H9 (cell line): ENCODE data around the gene ARID1B. TPM values are rescaled to one million over a fixed set of nuclear protein-coding genes. Genes with fewer than 3 reads are reported as not detected.
A peak's percentile ranks its signal among the peaks of the same experiment; 100 is the strongest.

Experiments
- DNase-seq: peaks from one replicate; pipeline ENCODE4 v3.0.0-alpha.2; 2017
- H2AFZ ChIP-seq: one replicate; pipeline ENCODE4 v1.6.1; 2013; ENCODE audit warnings: mild to moderate bottlenecking, low read length, control low read depth, moderate library complexity
- H2AK5ac ChIP-seq: 2 replicates; pipeline ENCODE4 v1.6.1; 2013; ENCODE audit warnings: low read length, control low read depth, mixed read lengths; ENCODE audit not compliant: insufficient read length
- H2BK120ac ChIP-seq: one replicate; pipeline ENCODE4 v1.6.1; 2013; ENCODE audit warnings: low read depth, mild to moderate bottlenecking, low read length, control low read depth, inconsistent platforms; ENCODE audit not compliant: poor library complexity, severe bottlenecking
- H2BK12ac ChIP-seq: 2 replicates; pipeline ENCODE4 v1.6.1; 2013; ENCODE audit warnings: low read length, control low read depth, mixed read lengths, low read depth; ENCODE audit not compliant: insufficient read length
- H2BK15ac ChIP-seq: 2 replicates; pipeline ENCODE4 v1.6.1; 2013; ENCODE audit warnings: low read depth, low read length, control low read depth
- H2BK20ac ChIP-seq: one replicate; pipeline ENCODE4 v1.6.1; 2013; ENCODE audit warnings: low read depth, mild to moderate bottlenecking, low read length, control low read depth, inconsistent platforms; ENCODE audit not compliant: poor library complexity, severe bottlenecking
- H2BK5ac ChIP-seq: 2 replicates; pipeline ENCODE4 v1.6.1; 2013; ENCODE audit warnings: low read length, control low read depth, mixed read lengths; ENCODE audit not compliant: insufficient read length
- H3K14ac ChIP-seq: 2 replicates; pipeline ENCODE4 v1.6.1; 2013; ENCODE audit warnings: low read length, control low read depth; ENCODE audit not compliant: insufficient read depth
- H3K18ac ChIP-seq: 2 replicates; pipeline ENCODE4 v1.6.1; 2013; ENCODE audit warnings: low read depth, mild to moderate bottlenecking, mixed read lengths, low read length, control low read depth; ENCODE audit not compliant: insufficient read length
- H3K23ac ChIP-seq: 2 replicates; pipeline ENCODE4 v1.6.1; 2013; ENCODE audit warnings: low read length, control low read depth, mixed read lengths, low read depth; ENCODE audit not compliant: insufficient read length
- H3K23me2 ChIP-seq: 2 replicates; pipeline ENCODE4 v1.6.1; 2013; ENCODE audit warnings: low read depth, mild to moderate bottlenecking, mixed read lengths, low read length, control low read depth; ENCODE audit not compliant: insufficient read length, poor library complexity, severe bottlenecking
- H3K27ac ChIP-seq: 2 replicates; pipeline ENCODE4 v1.5.1; 2013; ENCODE audit warnings: low read length, control low read depth, mixed read lengths, low read depth; ENCODE audit not compliant: insufficient read length
- H3K27me3 ChIP-seq: 2 replicates; pipeline ENCODE4 v1.6.1; 2013; ENCODE audit warnings: low read length, control low read depth, inconsistent platforms; ENCODE audit not compliant: insufficient read depth
- H3K4ac ChIP-seq: 2 replicates; pipeline ENCODE4 v1.6.1; 2013; ENCODE audit warnings: low read depth, mild to moderate bottlenecking, control low read depth, inconsistent platforms, low read length, moderate library complexity
- H3K4me1 ChIP-seq: 2 replicates; pipeline ENCODE4 v1.6.1; 2013; ENCODE audit warnings: low read length, control low read depth, inconsistent platforms; ENCODE audit not compliant: insufficient read depth
- H3K4me2 ChIP-seq: 2 replicates; pipeline ENCODE4 v1.6.1; 2013; ENCODE audit warnings: low read length, control low read depth, mixed read lengths; ENCODE audit not compliant: insufficient read length, insufficient read depth
- H3K56ac ChIP-seq: 2 replicates; pipeline ENCODE4 v1.6.1; 2013; ENCODE audit warnings: low read depth, mild to moderate bottlenecking, mixed read lengths, low read length, control low read depth; ENCODE audit not compliant: insufficient read length
- H3K79me1 ChIP-seq: 2 replicates; pipeline ENCODE4 v1.6.1; 2013; ENCODE audit warnings: low read depth, mild to moderate bottlenecking, moderate library complexity, low read length, control low read depth, inconsistent platforms; ENCODE audit not compliant: insufficient read depth, poor library complexity, severe bottlenecking
- H3K79me2 ChIP-seq: 2 replicates; pipeline ENCODE4 v1.6.1; 2013; ENCODE audit warnings: low read length, control low read depth, inconsistent platforms; ENCODE audit not compliant: insufficient read depth
- H3K9ac ChIP-seq: 2 replicates; pipeline ENCODE4 v1.6.1; 2013; ENCODE audit warnings: low read length, control low read depth, mixed read lengths; ENCODE audit not compliant: insufficient read length; ENCODE audit errors: extremely low read depth
- H3K9me3 ChIP-seq: one replicate; pipeline ENCODE4 v1.6.1; 2013; ENCODE audit warnings: low read depth, low read length, inconsistent platforms; ENCODE audit not compliant: control insufficient read depth
- H3T11ph ChIP-seq: one replicate; pipeline ENCODE4 v1.6.1; 2013; ENCODE audit warnings: mild to moderate bottlenecking, low read length, control low read depth, inconsistent platforms
- H4K20me1 ChIP-seq: one replicate; pipeline ENCODE4 v1.6.1; 2013; ENCODE audit not compliant: control insufficient read depth, insufficient read length, insufficient read depth
- H4K5ac ChIP-seq: 2 replicates; pipeline ENCODE4 v1.6.1; 2013; ENCODE audit warnings: low read depth, mild to moderate bottlenecking, mixed read lengths, low read length, control low read depth; ENCODE audit not compliant: insufficient read length
- H4K8ac ChIP-seq: replicated peaks from 2 replicates; pipeline ENCODE4 v1.6.1; 2013; ENCODE audit warnings: low read length, control low read depth, mixed read lengths, low read depth; ENCODE audit not compliant: insufficient read length
- H4K91ac ChIP-seq: 2 replicates; pipeline ENCODE4 v1.6.1; 2013; ENCODE audit warnings: low read depth, mild to moderate bottlenecking, moderate library complexity, mixed read lengths, low read length, control low read depth; ENCODE audit not compliant: insufficient read length
- H3K27ac Mint-ChIP-seq, 3 experiments: 2 replicates in 2 of 3; 3 replicates in 1 of 3; pipeline ENCODE4 v1.8.0; 2020 to 2021; ENCODE audit warnings: mixed read lengths in 3 of 3, mild to moderate bottlenecking in 1 of 3, moderate library complexity in 1 of 3
- H3K27me3 Mint-ChIP-seq: 2 replicates; pipeline ENCODE4 v1.8.0; 2021; ENCODE audit warnings: low read depth, mild to moderate bottlenecking, moderate library complexity, mixed read lengths
- H3K36me3 Mint-ChIP-seq, 3 experiments: 2 replicates in 2 of 3; 3 replicates in 1 of 3; pipeline ENCODE4 v1.8.0; 2020 to 2021; ENCODE audit warnings: low read depth in 3 of 3, mixed read lengths in 3 of 3; ENCODE audit not compliant: insufficient read depth in 1 of 3
- H3K4me1 Mint-ChIP-seq, 2 experiments: 2 replicates each; pipeline ENCODE4 v1.8.0; 2020; ENCODE audit warnings: mixed read lengths in 2 of 2
- H3K4me3 Mint-ChIP-seq, 2 experiments: 2 replicates in 1 of 2; 3 replicates in 1 of 2; pipeline ENCODE4 v1.8.0; 2020 to 2021; ENCODE audit warnings: mild to moderate bottlenecking in 2 of 2, mixed read lengths in 2 of 2, moderate library complexity in 1 of 2
- H3K9me3 Mint-ChIP-seq, 2 experiments: 2 replicates in 1 of 2; 3 replicates in 1 of 2; pipeline ENCODE4 v1.8.0; 2020; ENCODE audit warnings: mild to moderate bottlenecking in 2 of 2, mixed read lengths in 2 of 2, moderate library complexity in 1 of 2
- CTCF ChIP-seq: fragments of 200-600 bp; sonication (generic); conservative IDR thresholded peaks from 3 replicates; pipeline ENCODE4 v1.8.0; 2021; ENCODE audit warnings: antibody characterized with exemption, mild to moderate bottlenecking
- WGBS: extraction: QIAGEN DNeasy Blood & Tissue Kit; methylation state at CpG from one replicate; pipeline ENCODE4 v1.1.7; 2013; ENCODE audit warnings: missing lambda C conversion rate, low lambda C conversion rate, mixed read lengths; ENCODE audit not compliant: insufficient read length; ENCODE audit errors: extremely low coverage; 5-methylcytosine and 5-hydroxymethylcytosine counted together
- total RNA-seq: library from RNA; stranded (reverse); gene quantifications from 2 replicates; pipeline ENCODE4 v1.2.1, GENCODE V29; 2021

Gene ARID1B
- total RNA-seq, 1 experiment from 2014 or later: 88.2 TPM

DNA sequence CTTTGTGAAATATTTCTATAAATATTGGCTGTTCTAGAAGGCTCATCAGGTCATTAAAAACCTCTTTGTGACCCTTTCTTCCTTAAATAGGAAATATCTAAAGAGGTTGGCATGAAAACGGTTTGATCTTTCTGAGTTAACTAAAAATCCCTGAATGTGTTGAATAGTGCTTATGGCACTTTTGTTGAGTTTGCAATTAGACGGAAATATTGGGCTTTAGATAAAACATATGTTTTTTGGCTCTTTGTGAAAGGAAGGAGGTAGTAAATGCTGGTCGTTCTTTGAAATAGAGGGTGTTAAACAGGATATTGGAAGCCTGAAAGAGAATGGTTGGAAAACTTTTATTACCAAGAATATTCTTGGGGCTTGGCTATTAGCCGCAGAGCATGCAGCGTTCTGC lies 163.0 kb downstream of the ARID1B start:
- H2BK15ac ChIP-seq: no peak overlapping the region
- Mint-ChIP-seq H3K9me3 (no peaks in the 10 kb centered on the region), H3K36me3 (peaks cover 3 to 7% (median 6%) of the 10 kb centered on the region in 3 experiments; a peak in 6 of 7 replicates), H3K4me1 (peaks cover 54% of the 10 kb centered on the region in 2 experiments), H3K27me3 (no peaks in the 10 kb centered on the region), H3K27ac (peak overlapping the region in 1 of 3 experiments; percentile 66; a peak in 2 of 7 replicates), H3K4me3 (no peak overlapping the region)
- no peak overlapping the region for H2BK120ac ChIP-seq
- no peak overlapping the region for H3T11ph ChIP-seq
- no peak overlapping the region for H3K9ac ChIP-seq
- DNase-seq: no peak
- H2AFZ ChIP-seq: no peak overlapping the region
- H3K9me3 ChIP-seq: no peaks in the 10 kb centered on the region
- H3K14ac ChIP-seq: no peak overlapping the region
- no peak overlapping the region for H4K8ac ChIP-seq
- H3K79me2 ChIP-seq: peaks cover 5% of the 10 kb centered on the region; the same call in 1 of the 2 replicates
- peaks cover 5% of the 10 kb centered on the region for H3K79me1 ChIP-seq
- H3K27ac ChIP-seq: no peak overlapping the region
- no peak overlapping the region for H2AK5ac ChIP-seq
- no peak overlapping the region for H3K18ac ChIP-seq
- H3K23ac ChIP-seq: no peak overlapping the region
- no peak overlapping the region for H2BK20ac ChIP-seq
- no peaks in the 10 kb centered on the region for H4K20me1 ChIP-seq
- H3K56ac ChIP-seq: no peak overlapping the region
- H2BK12ac ChIP-seq: no peak overlapping the region
- no peak overlapping the region for H4K5ac ChIP-seq
- no peak overlapping the region for H3K4me2 ChIP-seq
- no peak for TF ChIP-seq CTCF
- H2BK5ac ChIP-seq: no peak overlapping the region
- WGBS: no CpG with 5 or more reads among the region's 5 CpGs
- no peaks in the 10 kb centered on the region for H3K27me3 ChIP-seq
- H3K23me2 ChIP-seq: no peaks in the 10 kb centered on the region
- no peak overlapping the region for H3K4ac ChIP-seq
- no peak overlapping the region for H4K91ac ChIP-seq
- peaks cover 8% of the 10 kb centered on the region for H3K4me1 ChIP-seq
